Activated T-helper 1 cell treated with anti-CD3 and anti-CD28 coated beads, Interleukin-12 subunit alpha, Interleukin-12 subunit beta, Interleukin-2, Interleukin-4 antibody, amounts not matched to agents 30 ng/mL and 10 ng/mL and 1 ng/mL, durations not matched to agents 14 hours and 24 hours and 36 hours (primary cell): ENCODE results near the gene CC2D1A. TPM values are rescaled to one million over a fixed set of nuclear protein-coding genes. Genes with fewer than 3 reads are reported as not detected.
"Not testable (repeated sequence)": the region's sequence is repeated elsewhere in the genome, so short reads cannot be mapped to it uniquely, and the experiment has no call there.

Source experiments
- DNase-seq: peaks from one replicate; pipeline ENCODE4 v3.0.0; 2021; ENCODE audit warnings: low spot score
- H3K27ac Mint-ChIP-seq: one replicate; pipeline ENCODE4 v1.8.0; 2021; ENCODE audit warnings: mild to moderate bottlenecking, mixed read lengths
- H3K27me3 Mint-ChIP-seq: one replicate; pipeline ENCODE4 v1.8.0; 2022; ENCODE audit warnings: mild to moderate bottlenecking, moderate library complexity, mixed read lengths; ENCODE audit not compliant: insufficient read depth
- H3K36me3 Mint-ChIP-seq: one replicate; pipeline ENCODE4 v1.8.0; 2021; ENCODE audit warnings: low read depth, mixed read lengths
- H3K4me1 Mint-ChIP-seq: one replicate; pipeline ENCODE4 v1.8.0; 2021; ENCODE audit warnings: low read depth, mixed read lengths
- H3K4me3 Mint-ChIP-seq: one replicate; pipeline ENCODE4 v1.8.0; 2021; ENCODE audit warnings: mild to moderate bottlenecking, moderate library complexity, mixed read lengths
- H3K9me3 Mint-ChIP-seq: one replicate; pipeline ENCODE4 v1.8.0; 2021; ENCODE audit warnings: mixed read lengths
- intact Hi-C: fragments of 100-400 bp; cut with micrococcal nuclease; formaldehyde crosslinking; loops from one replicate; pipeline ENCODE4 v1.15.1; 2024
- total RNA-seq: library from RNA; stranded (reverse); gene quantifications from 2 replicates; pipeline ENCODE4 v1.2.3, GENCODE V29; 2022

The CC2D1A gene
- total RNA-seq, 1 donor from 2014 or later = 45.6 TPM

GRCh38 chr19:13922118-13922517 lies 16.1 kb downstream of the CC2D1A start:
- H3K27me3 Mint-ChIP-seq, H3K4me3 Mint-ChIP-seq, intact Hi-C loops, H3K4me1 Mint-ChIP-seq, DNase-seq, H3K9me3 Mint-ChIP-seq, H3K27ac Mint-ChIP-seq: not testable (repeated sequence)
- peaks cover 36% of the 10 kb centered on the region for H3K36me3 Mint-ChIP-seq

GRCh38 chr19:13923194-13923987 lies 17.4 kb downstream of the CC2D1A start:
- Mint-ChIP-seq H3K27ac (no peak overlapping the region), H3K36me3 (peaks cover 40% of the 10 kb centered on the region)

GRCh38 chr19:13926010-13926409 lies 20.0 kb downstream of the CC2D1A start:
- DNase-seq = no peak
- peaks cover 31% of the 10 kb centered on the region for H3K36me3 Mint-ChIP-seq
- peaks cover 2% of the 10 kb centered on the region for H3K9me3 Mint-ChIP-seq
- intact Hi-C loops = no loop called here
- H3K4me3 Mint-ChIP-seq = no peak overlapping the region
- H3K4me1 Mint-ChIP-seq = no peaks in the 10 kb centered on the region
- H3K27ac Mint-ChIP-seq = no peak overlapping the region
- H3K27me3 Mint-ChIP-seq = no peaks in the 10 kb centered on the region

More at GRCh38 chr19:13923194-13923987, 17.4 kb downstream of the CC2D1A start:
- intact Hi-C loops = no loop called here
- Mint-ChIP-seq H3K9me3 (peaks cover 4% of the 10 kb centered on the region), H3K27me3 (no peaks in the 10 kb centered on the region), H3K4me1 (no peaks in the 10 kb centered on the region), H3K4me3 (no peak overlapping the region)
- DNase-seq = no peak

GRCh38 chr19:13926715-13927114 lies 20.7 kb downstream of the CC2D1A start:
- Mint-ChIP-seq H3K27ac (no peak overlapping the region), H3K4me3 (no peak overlapping the region), H3K4me1 (no peaks in the 10 kb centered on the region), H3K36me3 (peaks cover 24% of the 10 kb centered on the region), H3K27me3 (no peaks in the 10 kb centered on the region), H3K9me3 (no peaks in the 10 kb centered on the region)
- intact Hi-C loops = no loop called here
- no peak for DNase-seq

- Mint-ChIP-seq H3K4me3 (no peak overlapping the region), H3K36me3 (peaks cover 10% of the 10 kb centered on the region), H3K27ac (no peak overlapping the region), H3K4me1 (no peaks in the 10 kb centered on the region), H3K9me3 (no peaks in the 10 kb centered on the region), H3K27me3 (no peaks in the 10 kb centered on the region)
- DNase-seq = no peak
- intact Hi-C loops = no loop called here
Measured at GRCh38 chr19:13929340-13929739, 23.3 kb downstream of the CC2D1A start.

- Mint-ChIP-seq H3K4me3 (no peak overlapping the region), H3K36me3 (peaks cover 7% of the 10 kb centered on the region), H3K9me3 (no peaks in the 10 kb centered on the region), H3K4me1 (no peaks in the 10 kb centered on the region), H3K27ac (no peak overlapping the region), H3K27me3 (peaks cover 2% of the 10 kb centered on the region)
- no peak for DNase-seq
- intact Hi-C loops = no loop called here
Measured at GRCh38 chr19:13929956-13930355, 24.0 kb downstream of the CC2D1A start.

GRCh38 chr19:13930402-13930801 lies 24.4 kb downstream of the CC2D1A start:
- no peaks in the 10 kb centered on the region for H3K9me3 Mint-ChIP-seq
- H3K4me1 Mint-ChIP-seq = no peaks in the 10 kb centered on the region
- no peak overlapping the region for H3K27ac Mint-ChIP-seq
- intact Hi-C loops = no loop called here
- H3K4me3 Mint-ChIP-seq = no peak overlapping the region
- peaks cover 7% of the 10 kb centered on the region for H3K36me3 Mint-ChIP-seq
- no peak for DNase-seq
- peaks cover 4% of the 10 kb centered on the region for H3K27me3 Mint-ChIP-seq

- Mint-ChIP-seq H3K9me3 (no peaks in the 10 kb centered on the region), H3K4me1 (no peaks in the 10 kb centered on the region), H3K4me3 (no peak overlapping the region), H3K27ac (no peak overlapping the region), H3K36me3 (peaks cover 7% of the 10 kb centered on the region), H3K27me3 (peaks cover 4% of the 10 kb centered on the region)
- no peak for DNase-seq
- intact Hi-C loops = no loop called here
Measured at GRCh38 chr19:13931391-13932148, 25.6 kb downstream of the CC2D1A start.

- intact Hi-C loops = no loop called here
- Mint-ChIP-seq H3K36me3 (peaks cover 5% of the 10 kb centered on the region), H3K4me1 (no peaks in the 10 kb centered on the region), H3K27me3 (peaks cover 4% of the 10 kb centered on the region), H3K9me3 (no peaks in the 10 kb centered on the region), H3K27ac (no peak overlapping the region), H3K4me3 (no peak overlapping the region)
- DNase-seq = no peak
Measured at GRCh38 chr19:13932149-13932637, 26.2 kb downstream of the CC2D1A start.

GRCh38 chr19:13932911-13933393 lies 27.0 kb downstream of the CC2D1A start:
- Mint-ChIP-seq H3K36me3 (peaks cover 3% of the 10 kb centered on the region), H3K4me1 (no peaks in the 10 kb centered on the region), H3K4me3 (no peak overlapping the region), H3K27me3 (peaks cover 4% of the 10 kb centered on the region), H3K27ac (no peak overlapping the region), H3K9me3 (no peaks in the 10 kb centered on the region)
- intact Hi-C loops = no loop called here
- DNase-seq = no peak

GRCh38 chr19:13934785-13935109 lies 28.7 kb downstream of the CC2D1A start:
- H3K27me3 Mint-ChIP-seq = peaks cover 4% of the 10 kb centered on the region
- H3K36me3 Mint-ChIP-seq = no peaks in the 10 kb centered on the region
- H3K4me3 Mint-ChIP-seq = no peak overlapping the region
- H3K27ac Mint-ChIP-seq = no peak overlapping the region
- DNase-seq = no peak
- no peaks in the 10 kb centered on the region for H3K9me3 Mint-ChIP-seq
- intact Hi-C loops = no loop called here
- no peaks in the 10 kb centered on the region for H3K4me1 Mint-ChIP-seq

GRCh38 chr19:13935765-13936510 lies 29.9 kb downstream of the CC2D1A start:
- H3K27ac Mint-ChIP-seq = no peak overlapping the region
- no peak for DNase-seq
- no peaks in the 10 kb centered on the region for H3K9me3 Mint-ChIP-seq
- peaks cover 7% of the 10 kb centered on the region for H3K27me3 Mint-ChIP-seq
- no peaks in the 10 kb centered on the region for H3K4me1 Mint-ChIP-seq
- intact Hi-C loops = no loop called here
- no peak overlapping the region for H3K4me3 Mint-ChIP-seq
- no peaks in the 10 kb centered on the region for H3K36me3 Mint-ChIP-seq
